ENCODE measurements around the gene FANK1. TPM values are rescaled to one million over a fixed set of nuclear protein-coding genes. Genes with fewer than 3 reads are reported as not detected.
A peak's percentile ranks its signal among the peaks of the same experiment; 100 is the strongest.

The FANK1 gene
- polyA plus RNA-seq, 1 donor from 2014 or later, result 3.1 TPM

DNA sequence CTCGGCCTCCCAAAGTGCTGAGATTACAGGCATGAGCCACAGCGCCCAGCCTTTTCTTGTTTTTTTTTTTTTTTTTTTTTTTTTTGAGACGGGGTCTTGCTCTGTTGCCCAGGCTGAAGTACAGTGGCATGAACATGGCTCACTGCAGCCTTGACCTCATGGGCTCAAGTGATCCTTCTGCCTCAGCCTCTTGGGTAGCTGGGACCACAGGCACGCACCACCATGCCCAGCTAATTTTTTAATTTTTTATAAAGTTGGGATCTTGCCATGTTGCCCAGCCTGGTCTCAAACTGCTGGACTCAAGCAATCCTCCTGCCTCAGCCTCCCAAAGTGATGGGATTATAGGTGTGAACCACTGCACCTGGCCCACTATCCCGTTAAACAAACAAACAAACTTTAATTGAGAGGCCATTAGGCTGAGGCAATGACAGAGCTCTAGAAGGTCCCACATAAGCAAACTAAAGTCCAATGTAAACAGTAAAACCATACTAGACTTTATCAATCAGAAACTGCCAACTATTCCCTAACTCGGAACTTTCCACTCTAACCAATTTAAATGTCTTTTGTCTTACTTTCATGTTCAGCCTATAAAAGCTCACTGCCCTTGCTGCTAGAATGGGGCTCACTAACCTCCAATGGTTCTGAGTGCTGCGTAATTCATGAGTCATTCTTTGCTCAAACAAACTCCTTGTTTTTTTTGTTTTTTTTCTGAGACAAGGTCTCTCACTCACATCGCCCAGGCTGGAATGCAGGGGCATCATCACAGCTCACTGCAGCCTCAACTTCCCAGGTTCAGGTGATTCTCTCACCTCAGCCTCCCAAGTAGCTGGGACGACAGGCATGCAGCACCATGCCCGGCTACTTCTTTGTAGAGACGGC is 17.2 kb upstream of the FANK1 start:
- Histone ChIP-seq H3K79me2 (replicated peaks; ENCODE audit: insufficient read depth, low read length) (peaks cover 13% of the 10 kb centered on the region), H3K27ac (ENCODE audit: low read length) (no peak overlapping the region), H3K4me2 (ENCODE audit: low read length) (no peak overlapping the region), H3F3A (ENCODE audit: insufficient read depth, low read length, poor library complexity, severe bottlenecking) (no peaks in the 10 kb centered on the region), H2AFZ (ENCODE audit: low read depth, low read length) (no peak overlapping the region), H4K20me1 (ENCODE audit: insufficient read depth) (no peaks in the 10 kb centered on the region), H3K9me3 (ENCODE audit: low read length) (no peaks in the 10 kb centered on the region), H3K9ac (ENCODE audit: low read length) (no peak overlapping the region), H3K36me3 (ENCODE audit: insufficient read depth, low read length) (no peaks in the 10 kb centered on the region), H3K4me3 (ENCODE audit: low read length) (no peak overlapping the region), H3K9me2 (ENCODE audit: insufficient read depth, low read length) (no peaks in the 10 kb centered on the region), H3K27me3 (ENCODE audit: insufficient read depth, low read depth, low read length) (no peaks in the 10 kb centered on the region)
- no peak for TF ChIP-seq SMC3 (conservative IDR thresholded peaks at IDR 0.05; ENCODE audit: poor library complexity)
- no peak for TF ChIP-seq EZH2 (IDR thresholded peaks at IDR 0.05; ENCODE audit: borderline replicate concordance, insufficient read depth, low read length, poor library complexity, severe bottlenecking)
- TF ChIP-seq, protein P1, sequence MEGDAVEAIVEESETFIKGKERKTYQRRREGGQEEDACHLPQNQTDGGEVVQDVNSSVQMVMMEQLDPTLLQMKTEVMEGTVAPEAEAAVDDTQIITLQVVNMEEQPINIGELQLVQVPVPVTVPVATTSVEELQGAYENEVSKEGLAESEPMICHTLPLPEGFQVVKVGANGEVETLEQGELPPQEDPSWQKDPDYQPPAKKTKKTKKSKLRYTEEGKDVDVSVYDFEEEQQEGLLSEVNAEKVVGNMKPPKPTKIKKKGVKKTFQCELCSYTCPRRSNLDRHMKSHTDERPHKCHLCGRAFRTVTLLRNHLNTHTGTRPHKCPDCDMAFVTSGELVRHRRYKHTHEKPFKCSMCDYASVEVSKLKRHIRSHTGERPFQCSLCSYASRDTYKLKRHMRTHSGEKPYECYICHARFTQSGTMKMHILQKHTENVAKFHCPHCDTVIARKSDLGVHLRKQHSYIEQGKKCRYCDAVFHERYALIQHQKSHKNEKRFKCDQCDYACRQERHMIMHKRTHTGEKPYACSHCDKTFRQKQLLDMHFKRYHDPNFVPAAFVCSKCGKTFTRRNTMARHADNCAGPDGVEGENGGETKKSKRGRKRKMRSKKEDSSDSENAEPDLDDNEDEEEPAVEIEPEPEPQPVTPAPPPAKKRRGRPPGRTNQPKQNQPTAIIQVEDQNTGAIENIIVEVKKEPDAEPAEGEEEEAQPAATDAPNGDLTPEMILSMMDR (IDR thresholded peaks at IDR 0.05; ENCODE audit: poor library complexity, severe bottlenecking), result no peak
- no peak for TF ChIP-seq RAD21 (conservative IDR thresholded peaks at IDR 0.05)
- no peak for TF ChIP-seq POLR2AphosphoS5 (IDR thresholded peaks at IDR 0.05)
- TF ChIP-seq MXI1 (conservative IDR thresholded peaks at IDR 0.05; ENCODE audit: poor library complexity, severe bottlenecking), result no peak
- TF ChIP-seq, protein P2, sequence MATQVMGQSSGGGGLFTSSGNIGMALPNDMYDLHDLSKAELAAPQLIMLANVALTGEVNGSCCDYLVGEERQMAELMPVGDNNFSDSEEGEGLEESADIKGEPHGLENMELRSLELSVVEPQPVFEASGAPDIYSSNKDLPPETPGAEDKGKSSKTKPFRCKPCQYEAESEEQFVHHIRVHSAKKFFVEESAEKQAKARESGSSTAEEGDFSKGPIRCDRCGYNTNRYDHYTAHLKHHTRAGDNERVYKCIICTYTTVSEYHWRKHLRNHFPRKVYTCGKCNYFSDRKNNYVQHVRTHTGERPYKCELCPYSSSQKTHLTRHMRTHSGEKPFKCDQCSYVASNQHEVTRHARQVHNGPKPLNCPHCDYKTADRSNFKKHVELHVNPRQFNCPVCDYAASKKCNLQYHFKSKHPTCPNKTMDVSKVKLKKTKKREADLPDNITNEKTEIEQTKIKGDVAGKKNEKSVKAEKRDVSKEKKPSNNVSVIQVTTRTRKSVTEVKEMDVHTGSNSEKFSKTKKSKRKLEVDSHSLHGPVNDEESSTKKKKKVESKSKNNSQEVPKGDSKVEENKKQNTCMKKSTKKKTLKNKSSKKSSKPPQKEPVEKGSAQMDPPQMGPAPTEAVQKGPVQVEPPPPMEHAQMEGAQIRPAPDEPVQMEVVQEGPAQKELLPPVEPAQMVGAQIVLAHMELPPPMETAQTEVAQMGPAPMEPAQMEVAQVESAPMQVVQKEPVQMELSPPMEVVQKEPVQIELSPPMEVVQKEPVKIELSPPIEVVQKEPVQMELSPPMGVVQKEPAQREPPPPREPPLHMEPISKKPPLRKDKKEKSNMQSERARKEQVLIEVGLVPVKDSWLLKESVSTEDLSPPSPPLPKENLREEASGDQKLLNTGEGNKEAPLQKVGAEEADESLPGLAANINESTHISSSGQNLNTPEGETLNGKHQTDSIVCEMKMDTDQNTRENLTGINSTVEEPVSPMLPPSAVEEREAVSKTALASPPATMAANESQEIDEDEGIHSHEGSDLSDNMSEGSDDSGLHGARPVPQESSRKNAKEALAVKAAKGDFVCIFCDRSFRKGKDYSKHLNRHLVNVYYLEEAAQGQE (IDR thresholded peaks at IDR 0.05; ENCODE audit: borderline replicate concordance), result no peak
- TF ChIP-seq TAF1 (IDR thresholded peaks at IDR 0.05; ENCODE audit: low read depth), result no peak
- no peak for TF ChIP-seq EP300 (conservative IDR thresholded peaks at IDR 0.05; ENCODE audit: poor library complexity, severe bottlenecking)

DNA sequence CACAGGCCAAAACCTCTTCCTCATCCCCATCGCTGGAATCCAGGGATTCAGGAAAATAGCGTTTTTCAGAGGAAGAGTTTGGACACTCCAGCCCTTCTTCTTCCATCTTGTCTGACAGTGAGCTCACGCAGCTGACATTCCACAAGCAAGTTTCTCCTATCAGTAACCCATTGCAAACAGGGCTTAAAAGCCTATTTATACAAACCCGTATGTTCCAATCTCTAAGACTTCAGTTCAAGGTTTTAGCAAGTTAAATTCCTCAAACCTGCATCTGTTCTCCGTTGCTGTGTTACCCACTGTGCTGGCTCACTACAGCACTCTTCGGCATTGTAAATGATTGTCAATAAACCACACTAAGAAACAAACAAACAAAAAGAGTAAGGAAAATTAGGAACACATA is 15.6 kb upstream of the FANK1 start:
- Histone ChIP-seq H2AFZ (ENCODE audit: low read depth, low read length) (peak overlapping the region; percentile 1), H3K9me3 (ENCODE audit: low read length) (no peaks in the 10 kb centered on the region), H3K9me2 (ENCODE audit: insufficient read depth, low read length) (no peaks in the 10 kb centered on the region), H3K9ac (ENCODE audit: low read length) (no peak overlapping the region), H3F3A (ENCODE audit: insufficient read depth, low read length, poor library complexity, severe bottlenecking) (no peaks in the 10 kb centered on the region), H3K27me3 (ENCODE audit: insufficient read depth, low read depth, low read length) (no peaks in the 10 kb centered on the region), H3K27ac (ENCODE audit: low read length) (no peak overlapping the region), H3K36me3 (ENCODE audit: insufficient read depth, low read length) (no peaks in the 10 kb centered on the region), H3K4me3 (ENCODE audit: low read length) (peak overlapping the region; percentile 21), H3K79me2 (replicated peaks; ENCODE audit: insufficient read depth, low read length) (peaks cover 13% of the 10 kb centered on the region), H3K4me2 (ENCODE audit: low read length) (no peak overlapping the region), H4K20me1 (ENCODE audit: insufficient read depth) (no peaks in the 10 kb centered on the region)
- TF ChIP-seq, protein P2 (IDR thresholded peaks at IDR 0.05; ENCODE audit: borderline replicate concordance), result no peak
- TF ChIP-seq EP300 (conservative IDR thresholded peaks at IDR 0.05; ENCODE audit: poor library complexity, severe bottlenecking), result no peak
- no peak for TF ChIP-seq POLR2AphosphoS5 (IDR thresholded peaks at IDR 0.05)
- TF ChIP-seq EZH2 (IDR thresholded peaks at IDR 0.05; ENCODE audit: borderline replicate concordance, insufficient read depth, low read length, poor library complexity, severe bottlenecking), result no peak
- no peak for TF ChIP-seq TAF1 (IDR thresholded peaks at IDR 0.05; ENCODE audit: low read depth)
- TF ChIP-seq, protein P1 (IDR thresholded peaks at IDR 0.05; ENCODE audit: poor library complexity, severe bottlenecking), result no peak
- TF ChIP-seq MXI1 (conservative IDR thresholded peaks at IDR 0.05; ENCODE audit: poor library complexity, severe bottlenecking), result no peak
- TF ChIP-seq SMC3 (conservative IDR thresholded peaks at IDR 0.05; ENCODE audit: poor library complexity), result no peak
- no peak for TF ChIP-seq RAD21 (conservative IDR thresholded peaks at IDR 0.05)

All from neural cell (in vitro differentiated cells).